A549 (cell line): ENCODE measurements around the gene CPNE4.

Experiments used
- CTCF ChIP-seq: fragments of >200 bp; sonication (Bioruptor Twin); formaldehyde crosslinking; IDR thresholded peaks from 3 replicates; pipeline ENCODE4 v1.5.1; 2016
- EP300 ChIP-seq, 2 experiments: fragments of >200 bp; sonication (Bioruptor Twin); formaldehyde crosslinking; IDR thresholded peaks; 2 replicates in 1 of 2; 3 replicates in 1 of 2; pipeline ENCODE4 v1.6.1; 2016 to 2017
- MAX ChIP-seq: IDR thresholded peaks from 2 replicates; pipeline ENCODE4 v1.6.1; 2012
- MYC ChIP-seq: IDR thresholded peaks from 2 replicates; pipeline ENCODE4 v1.6.1; 2012; ENCODE audit warnings: mild to moderate bottlenecking, inconsistent platforms, low read length, improper control_type of control experiment, borderline replicate concordance
- POLR2A ChIP-seq: IDR thresholded peaks from 2 replicates; pipeline ENCODE4 v1.6.1; 2012; ENCODE audit warnings: mild to moderate bottlenecking, low read length

- TF ChIP-seq EP300 (IDR thresholded peaks at IDR 0.05), result no peak
- no peak for TF ChIP-seq CTCF
- no peak for TF ChIP-seq MAX
- TF ChIP-seq POLR2A, result no peak
- TF ChIP-seq MYC, result no peak
Measured at GRCh38 chr3:131610174-131610573, 424.6 kb downstream of the CPNE4 start.
